Umbilical cord (tissue), 2 donors: ENCODE results near the gene COPS6. TPM values are rescaled to one million over a fixed set of nuclear protein-coding genes. Genes with fewer than 3 reads are reported as not detected.

ENCODE experiments used
- DNase-seq: peaks from one replicate; pipeline ENCODE4 v3.0.0-alpha.2; 2015; ENCODE audit warnings: low spot score
- total RNA-seq: library from RNA; depleted of rRNA; stranded (reverse); fragments of >200 nt; gene quantifications from one replicate; pipeline ENCODE4 v1.2.3, GENCODE V29; 2014; ENCODE audit warnings: low replicate concordance; ENCODE audit not compliant: insufficient read depth

The COPS6 gene
- total RNA-seq, 1 donor from 2014 or later: 19.5 TPM

DNA sequence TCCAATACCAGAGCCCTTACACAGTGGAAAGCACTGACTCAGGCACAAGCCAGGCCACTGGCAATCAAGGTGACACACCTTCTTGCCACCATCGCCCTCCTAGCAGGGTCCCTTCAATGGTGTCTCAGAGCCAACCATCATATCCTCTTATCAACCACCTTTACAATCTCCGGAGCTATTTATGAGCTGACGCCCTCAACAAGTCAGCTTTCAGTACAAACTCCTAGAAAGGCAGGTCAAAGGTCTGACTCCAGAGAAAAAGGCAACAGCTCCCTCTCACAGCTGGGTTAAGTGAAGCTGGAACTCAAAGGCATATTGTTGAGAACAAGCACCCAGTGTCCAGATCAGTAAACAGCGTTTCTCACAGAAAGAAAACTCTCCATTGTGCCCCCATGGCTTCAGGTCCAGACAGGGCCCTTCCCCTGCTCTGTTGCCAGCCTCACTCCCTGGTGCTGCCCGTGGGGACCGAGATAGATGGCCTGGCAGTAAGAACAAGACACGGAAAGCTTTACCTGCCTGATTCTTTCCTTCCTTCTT is 9.7 kb upstream of the COPS6 start:
- no peak for DNase-seq

DNA sequence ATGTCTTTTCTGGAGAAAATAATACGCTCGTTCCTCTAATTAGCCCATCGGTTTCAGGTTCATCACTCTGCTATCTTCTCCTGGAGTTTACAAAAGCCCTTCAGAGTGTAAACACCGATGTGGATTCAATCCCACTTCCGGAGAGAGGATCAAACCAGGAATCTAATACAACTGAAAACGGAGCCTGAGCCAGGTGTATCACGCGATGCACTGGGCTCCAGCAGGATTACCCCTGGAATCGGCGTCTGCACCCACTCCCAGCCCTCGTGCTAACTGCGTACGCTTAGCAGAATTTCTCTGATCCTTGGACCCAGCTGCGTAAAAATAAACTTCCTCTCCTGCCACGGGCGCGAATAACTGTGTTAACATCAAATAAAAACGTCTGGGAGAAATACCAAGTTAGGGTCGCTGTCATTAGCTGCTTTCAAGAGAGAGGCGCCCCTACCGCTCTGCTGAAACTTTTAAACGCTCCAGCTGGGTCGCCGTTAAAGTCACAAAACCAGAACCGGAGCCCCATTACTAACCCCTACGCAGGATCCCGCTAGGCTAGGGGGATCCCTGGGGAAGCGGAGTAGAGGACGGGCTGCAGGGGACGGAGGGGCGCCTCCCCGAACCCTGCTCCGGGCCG is 7.7 kb upstream of the COPS6 start:
- DNase-seq: no peak

DNA sequence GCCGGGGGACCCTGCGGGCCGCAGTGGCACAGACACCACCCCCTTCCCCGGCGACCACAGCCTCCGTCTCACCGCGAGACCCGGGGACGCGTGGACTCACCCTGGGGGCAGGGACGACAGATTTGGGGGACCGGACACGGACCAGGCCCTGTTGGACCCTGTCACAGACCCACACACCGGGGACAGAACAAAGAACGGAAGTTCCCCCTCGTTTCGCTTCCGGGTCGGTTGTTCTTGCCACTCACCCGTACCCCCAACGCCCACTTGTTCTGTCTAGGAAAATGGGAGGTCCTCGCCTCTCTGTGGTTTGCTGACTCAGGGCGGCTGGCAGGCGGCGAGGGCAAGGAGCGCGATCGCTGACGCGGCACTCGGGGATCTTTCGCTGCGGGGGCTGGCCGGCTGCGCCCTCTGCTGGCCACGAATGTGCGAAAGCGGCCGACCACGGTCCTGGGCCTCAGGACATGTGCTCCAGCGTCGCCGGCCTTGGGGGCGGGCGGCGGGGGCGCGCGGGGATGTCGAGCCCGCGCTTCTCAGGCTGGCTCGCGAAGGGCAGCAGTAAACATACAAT is 7.2 kb upstream of the COPS6 start, which contains the start of gene ZNF3:
TSS of gene ZNF3 (minus strand) at position 189 of the 568 bp plus-strand sequence. CDS start 4,366 bp downstream, outside the sequence.
- DNase-seq: peak; percentile 99

DNA sequence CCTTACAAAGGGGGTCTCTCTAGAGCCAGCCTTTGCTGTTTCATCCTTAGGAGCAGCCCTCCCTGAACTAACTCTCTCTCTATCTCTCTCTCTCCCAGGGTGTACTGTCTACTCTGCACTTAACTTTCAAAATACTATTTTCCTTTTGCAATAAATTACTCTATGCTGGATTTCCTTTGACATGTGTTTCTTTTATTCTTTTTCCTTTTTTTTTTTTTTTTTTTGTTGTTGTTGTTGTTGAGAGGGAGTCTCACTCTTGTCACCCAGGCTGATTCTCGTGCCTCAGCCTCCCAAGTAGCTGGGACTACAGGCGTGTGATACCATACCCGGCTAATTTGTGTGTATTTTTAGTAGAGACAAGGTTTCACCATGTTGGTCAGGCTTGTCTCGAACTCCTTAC is 5.8 kb upstream of the COPS6 start:
- DNase-seq: no peak

DNA sequence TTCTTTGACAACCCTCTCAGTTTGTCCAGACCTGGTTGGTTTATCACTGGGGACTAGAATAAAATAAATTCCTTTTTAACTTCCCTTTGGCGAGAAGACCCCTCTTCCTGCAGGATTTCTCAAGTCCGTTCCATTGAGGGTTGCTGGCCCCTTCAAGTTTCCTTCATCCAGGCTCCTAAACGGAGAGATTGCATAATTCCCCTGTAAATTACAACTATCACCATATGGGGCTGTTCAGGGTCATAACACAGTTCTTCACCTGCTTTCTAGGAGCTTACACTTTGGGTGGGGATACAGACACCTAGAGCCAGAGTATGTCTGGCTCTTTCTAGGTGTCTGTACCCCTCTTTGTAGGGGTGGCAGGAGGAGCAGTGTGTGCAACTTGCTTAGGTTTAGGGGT is 3.3 kb upstream of the COPS6 start:
- DNase-seq: no peak

DNA sequence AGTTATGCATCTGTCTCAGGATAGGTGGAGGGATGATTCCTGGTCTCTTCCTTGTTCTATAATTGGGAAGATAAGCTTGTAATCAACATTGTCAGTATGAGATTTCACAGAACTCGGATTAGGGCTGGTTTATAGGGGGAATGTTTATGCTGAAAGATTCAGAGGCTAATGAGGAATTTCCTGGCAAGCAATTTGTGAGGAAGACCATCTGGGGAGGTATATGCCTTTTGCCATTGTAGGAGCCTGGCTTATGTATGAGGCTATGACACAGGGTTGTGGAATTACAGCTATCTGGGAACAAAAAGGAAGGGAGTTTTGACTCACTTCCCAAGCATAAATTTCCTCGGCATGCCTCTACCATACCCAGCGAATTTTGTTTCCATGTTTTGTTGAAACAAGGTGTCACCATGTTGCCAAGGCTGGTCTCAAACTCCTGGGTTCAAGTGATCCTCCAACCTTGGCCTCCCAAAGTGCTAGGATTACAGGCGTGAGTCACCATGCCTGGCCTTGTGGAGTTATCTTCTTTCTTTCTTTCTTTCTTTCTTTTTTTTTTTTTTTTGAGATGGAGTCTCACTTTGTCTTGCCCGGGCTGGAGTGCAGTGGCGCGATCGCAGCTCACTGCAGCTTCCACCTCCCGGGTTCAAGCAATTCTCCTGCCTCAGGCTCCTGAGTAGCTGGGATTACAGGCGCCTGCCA is 1.6 kb upstream of the COPS6 start:
- peak; percentile 96 for DNase-seq

DNA sequence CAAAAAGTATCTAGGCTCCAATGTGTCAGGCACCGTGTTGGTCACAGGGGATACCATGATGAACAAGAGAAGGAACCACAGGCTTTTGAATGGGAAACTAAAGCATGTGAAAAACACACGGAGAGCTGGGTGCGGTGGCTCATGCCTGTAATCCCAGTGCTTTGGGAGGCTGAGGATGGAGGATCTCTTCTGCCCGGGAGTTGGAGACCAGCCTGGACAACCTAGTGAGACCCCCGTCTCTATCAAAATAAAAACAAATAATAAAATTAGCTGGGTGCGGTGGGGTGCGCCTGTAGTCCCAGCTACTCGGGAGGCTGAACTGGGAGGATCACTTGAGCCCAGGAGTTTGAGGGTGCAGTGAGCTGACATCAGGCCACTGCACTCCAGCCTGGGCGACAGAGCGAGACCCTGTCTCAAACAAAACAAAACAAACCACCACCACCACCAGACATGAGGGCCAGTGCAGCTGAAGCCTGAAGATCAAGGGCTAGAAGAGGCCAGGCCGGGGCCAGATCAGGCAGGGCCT is 611 bp upstream of the COPS6 start:
- no peak for DNase-seq

DNA sequence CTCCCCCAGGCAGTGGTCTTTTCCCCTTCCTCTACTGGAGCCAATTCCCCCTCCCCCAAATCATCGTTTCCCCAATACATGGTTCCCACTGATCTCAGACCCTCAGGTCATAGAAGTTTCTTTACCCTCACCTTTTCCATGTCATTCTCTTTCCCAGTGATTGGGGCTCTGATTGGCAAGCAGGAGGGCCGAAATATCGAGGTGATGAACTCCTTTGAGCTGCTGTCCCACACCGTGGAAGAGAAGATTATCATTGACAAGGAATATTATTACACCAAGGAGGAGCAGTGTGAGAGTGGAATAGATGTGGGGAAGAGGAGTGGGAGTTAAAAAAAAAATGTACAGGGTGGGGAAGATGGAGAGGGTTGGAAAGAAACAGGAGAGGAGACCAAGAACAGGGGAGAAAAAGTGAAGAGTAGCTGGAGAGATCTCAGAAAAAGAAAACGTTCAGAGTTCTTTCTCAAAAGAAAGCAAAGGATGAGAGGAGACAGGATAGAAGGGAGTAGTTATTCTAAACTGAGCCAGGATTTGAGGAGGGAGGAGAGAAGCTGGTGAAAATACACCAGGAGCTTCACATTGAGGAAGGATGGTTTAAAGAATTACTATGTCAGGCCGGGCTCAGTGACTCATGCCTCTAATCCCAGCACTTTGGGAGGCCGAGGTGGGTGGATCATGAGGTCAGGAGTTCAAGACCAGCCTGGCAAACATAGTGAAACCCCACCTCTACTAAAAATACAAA is 858 bp downstream of the COPS6 start:
- peak; percentile 62 for DNase-seq

DNA sequence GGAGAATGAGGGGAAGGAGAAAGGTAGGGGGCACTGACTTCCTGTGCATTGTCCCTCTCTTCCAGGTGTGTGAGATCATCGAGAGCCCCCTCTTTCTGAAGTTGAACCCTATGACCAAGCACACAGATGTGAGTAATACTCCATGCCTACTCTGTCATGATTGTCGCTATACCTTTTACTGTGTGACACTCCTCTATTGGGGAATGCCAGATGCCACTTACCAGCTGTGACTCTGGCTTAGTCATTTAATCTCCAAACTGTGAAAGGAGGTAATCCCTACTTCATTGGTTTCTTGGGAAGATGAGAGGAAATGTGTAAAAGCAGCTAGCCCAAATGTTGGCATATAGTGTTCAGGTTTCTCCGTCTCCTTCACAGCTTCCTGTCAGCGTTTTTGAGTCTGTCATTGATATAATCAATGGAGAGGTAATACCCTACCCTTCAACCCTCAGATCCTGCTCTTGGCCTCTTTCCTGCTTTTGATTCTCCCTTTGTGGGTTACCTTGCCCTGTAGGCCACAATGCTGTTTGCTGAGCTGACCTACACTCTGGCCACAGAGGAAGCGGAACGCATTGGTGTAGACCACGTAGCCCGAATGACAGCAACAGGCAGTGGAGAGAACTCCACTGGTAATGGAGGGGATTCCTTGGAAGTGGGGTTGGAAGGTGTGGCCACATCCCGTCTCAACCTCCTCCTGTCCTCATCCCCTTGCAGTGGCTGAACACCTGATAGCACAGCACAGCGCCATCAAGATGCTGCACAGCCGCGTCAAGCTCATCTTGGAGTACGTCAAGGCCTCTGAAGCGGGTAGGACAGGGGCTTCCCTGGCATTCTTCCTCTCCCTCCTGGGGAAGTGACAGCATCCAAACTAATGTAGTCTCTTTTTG is 2.0 kb downstream of the COPS6 start:
- no peak for DNase-seq

DNA sequence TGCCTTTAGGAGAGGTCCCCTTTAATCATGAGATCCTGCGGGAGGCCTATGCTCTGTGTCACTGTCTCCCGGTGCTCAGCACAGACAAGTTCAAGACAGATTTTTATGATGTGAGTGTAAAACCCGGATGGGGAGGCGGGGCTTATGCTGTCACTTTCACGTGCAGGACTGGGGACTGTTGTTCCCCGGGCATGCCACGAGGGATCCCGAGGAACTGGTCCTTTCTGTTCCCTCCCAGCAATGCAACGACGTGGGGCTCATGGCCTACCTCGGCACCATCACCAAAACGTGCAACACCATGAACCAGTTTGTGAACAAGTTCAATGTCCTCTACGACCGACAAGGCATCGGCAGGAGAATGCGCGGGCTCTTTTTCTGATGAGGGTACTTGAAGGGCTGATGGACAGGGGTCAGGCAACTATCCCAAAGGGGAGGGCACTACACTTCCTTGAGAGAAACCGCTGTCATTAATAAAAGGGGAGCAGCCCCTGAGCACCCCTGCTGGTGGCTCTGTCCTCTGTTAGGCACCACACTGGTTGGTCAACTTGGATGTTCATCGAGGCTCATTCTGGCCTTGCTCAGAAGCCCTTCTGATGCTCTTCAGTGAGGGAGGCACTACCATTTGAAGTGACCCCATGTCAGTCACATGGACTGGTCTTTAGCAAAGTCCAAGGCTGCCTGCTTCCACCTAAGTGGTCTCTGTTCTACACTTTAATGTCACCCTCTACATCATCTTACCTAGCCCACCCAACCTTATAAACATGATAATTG is 2.8 kb downstream of the COPS6 start:
- DNase-seq: no peak

DNA sequence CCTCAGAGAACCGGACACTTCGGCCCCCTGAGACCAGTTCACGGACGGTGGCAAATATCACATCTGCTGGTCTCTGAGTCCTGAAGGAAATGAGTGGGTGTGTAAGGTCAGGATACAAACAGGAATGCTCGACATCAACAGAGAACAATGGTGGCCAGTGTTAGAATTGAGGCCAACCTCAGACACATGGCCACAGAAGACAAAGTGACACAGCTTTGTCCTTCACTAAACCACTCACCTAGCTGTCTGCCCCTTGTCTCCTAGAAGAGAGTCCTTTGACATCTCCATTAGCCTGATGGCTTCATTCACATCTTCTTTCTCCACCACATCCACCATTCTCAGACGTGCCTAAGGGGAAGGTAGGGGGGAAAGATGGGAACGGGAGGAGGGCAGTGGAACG is 4.3 kb downstream of the COPS6 start:
- DNase-seq: no peak

DNA sequence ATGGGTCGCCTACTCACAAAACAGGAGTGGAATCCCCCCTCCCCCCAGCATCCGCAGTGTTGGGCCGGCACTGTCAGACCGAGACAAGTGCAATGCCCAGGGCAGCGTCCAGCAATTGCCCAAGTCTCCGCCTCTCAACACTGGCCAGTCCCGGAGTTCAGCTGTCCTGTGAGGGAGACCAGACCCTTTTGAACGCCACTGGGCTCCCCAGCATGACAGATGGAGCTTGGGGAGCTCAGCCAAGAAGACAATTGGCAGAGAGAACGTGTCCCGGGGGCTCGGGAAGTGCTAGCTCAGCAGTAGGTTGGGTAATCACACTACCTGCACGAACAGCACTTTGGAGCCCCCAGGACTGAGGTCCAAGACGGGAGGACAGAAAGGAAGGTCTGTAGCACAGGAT is 4.7 kb downstream of the COPS6 start:
- DNase-seq: no peak

DNA sequence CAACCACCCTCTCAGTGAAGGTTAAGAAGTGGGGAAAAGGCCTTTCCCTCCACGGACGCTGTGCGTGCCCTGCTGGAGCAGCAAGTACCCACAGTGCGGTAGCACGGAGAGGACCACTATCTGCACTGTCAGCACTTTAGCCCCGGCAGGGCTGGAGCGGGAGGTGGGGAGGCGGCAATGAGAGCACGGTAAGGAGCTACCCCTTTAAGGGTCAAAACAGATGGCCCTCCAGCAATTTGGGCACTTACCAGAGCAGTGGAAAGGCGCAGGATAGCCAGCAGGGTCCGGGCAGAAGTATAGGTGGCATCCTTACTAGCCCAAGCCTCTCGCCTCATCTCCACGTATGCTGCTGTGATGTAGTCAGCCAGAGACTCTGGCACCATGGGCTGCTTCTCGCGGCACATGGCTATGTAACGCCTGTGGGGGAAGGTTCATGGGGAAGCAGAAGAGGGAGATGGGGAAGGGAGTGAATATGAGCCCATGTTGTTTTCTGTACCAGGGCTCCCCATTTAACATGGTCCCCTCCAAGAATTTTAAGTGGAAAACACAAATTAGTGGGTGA is 5.2 kb downstream of the COPS6 start:
- DNase-seq: no peak

DNA sequence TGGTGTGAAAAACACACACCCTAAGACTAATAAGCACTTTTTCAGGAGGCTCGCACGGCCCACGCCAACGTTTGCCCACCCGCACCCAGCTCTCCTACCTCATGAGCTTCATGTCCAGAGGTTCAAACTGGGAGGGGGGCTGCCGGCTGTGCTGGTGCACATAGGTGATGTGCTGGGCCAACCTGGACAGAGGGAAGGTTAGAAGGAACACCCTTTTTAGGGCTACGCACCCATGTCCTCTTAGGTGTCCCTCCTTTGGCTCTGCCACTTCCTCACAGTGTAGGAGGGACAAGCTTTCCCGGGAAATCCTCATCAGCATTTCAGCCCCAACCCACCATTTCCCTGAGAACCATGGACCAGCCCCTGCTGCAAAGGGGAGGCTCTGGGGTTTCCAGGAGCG is 6.5 kb downstream of the COPS6 start:
- DNase-seq: no peak

DNA sequence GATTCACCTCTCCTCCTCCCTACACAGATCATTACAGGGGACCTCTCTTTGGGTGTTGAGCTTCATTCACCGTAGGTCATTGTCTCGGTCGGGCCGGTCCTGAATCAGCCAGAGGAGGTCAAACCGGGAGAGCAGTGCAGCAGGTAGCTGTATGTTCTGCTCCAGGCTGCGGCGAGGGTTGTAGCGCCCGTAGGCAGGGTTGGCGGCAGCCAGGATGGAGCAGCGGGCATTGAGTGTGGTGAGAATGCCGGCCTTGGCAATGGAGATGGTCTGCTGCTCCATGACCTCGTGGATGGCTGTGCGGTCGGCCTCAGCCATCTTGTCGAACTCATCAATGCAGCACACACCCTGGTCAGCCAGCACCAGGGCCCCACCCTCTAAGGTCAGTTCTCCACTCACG is 6.9 kb downstream of the COPS6 start:
- DNase-seq: no peak

DNA sequence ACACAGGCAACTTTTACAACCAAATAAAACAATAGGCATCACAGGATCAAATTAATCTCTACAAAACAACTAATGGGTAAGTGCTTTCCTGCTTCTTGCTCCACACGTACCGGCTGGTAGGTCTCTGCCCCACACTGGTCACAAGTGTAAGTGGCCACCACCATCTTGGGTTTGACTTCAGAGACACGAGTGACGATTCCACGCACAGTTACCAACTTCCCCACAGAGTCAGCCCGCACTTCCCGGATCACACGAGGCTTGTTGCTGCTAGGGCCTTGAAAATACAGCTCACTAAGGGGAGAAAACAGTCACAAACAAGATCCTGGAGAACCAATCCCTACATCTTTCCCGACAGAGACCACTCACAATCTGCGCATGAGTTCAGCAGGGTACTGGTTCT is 10.1 kb downstream of the COPS6 start:
- DNase-seq: no peak

DNA sequence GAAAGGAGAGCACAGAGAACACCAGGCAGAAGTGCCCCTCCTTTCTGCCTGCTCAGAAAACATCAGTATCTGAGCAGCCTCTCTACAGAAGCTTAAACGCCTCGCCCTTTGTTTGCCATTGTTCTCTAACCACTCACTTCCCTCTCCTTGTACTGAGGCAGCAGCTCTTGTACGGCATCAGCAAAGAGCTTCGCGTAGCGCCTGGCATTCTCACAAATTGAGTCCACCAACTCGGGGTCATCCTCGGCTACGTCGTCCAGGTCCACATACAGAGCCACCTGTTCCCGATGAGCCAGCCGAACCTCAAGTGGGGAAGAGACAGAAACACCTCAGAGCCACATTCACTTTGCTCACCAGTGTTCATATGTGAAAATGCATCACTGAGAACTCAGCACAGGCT is 10.7 kb downstream of the COPS6 start:
- DNase-seq: no peak

DNA sequence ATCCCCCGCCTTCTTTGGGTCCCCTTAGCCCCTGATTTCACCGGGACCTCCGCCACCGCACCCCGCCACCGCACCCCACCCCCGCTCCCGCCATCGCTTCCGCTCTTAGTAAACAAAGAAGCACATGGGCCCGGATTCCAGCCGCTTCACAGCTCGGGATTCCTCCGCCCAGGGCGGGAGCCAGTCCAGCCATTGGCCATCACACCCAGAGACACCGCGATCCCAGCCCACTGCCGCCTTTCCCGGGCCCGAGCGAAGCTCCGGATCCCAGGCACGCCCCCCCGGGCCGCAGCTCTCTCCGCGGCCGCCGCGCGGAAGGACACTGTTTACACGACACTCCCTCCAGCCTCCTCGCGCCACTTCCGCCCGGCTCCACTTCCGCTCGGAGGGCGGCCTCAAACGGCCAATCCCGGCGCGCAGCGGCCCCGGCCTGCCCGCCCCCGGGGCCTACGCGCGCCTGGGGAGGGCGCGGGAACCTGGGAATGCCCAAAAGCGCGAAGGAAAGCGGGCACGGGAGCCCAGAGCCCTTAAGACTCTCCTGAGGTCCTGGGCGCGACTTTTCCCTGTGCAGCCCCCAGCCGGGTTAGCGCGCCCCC is 11.7 kb downstream of the COPS6 start:
- DNase-seq: peak; percentile 97
